GM19452 (cell line): Measurements from ENCODE around the gene FAM72D.
A peak's percentile ranks its signal among the peaks of the same experiment; 100 is the strongest.
"Not testable (repeated sequence)": the region's sequence is repeated elsewhere in the genome, so short reads cannot be mapped to it uniquely, and the experiment has no call there.

Source experiments
- ATAC-seq: cut with Tn5 transposase; IDR thresholded peaks from one replicate; pipeline ENCODE4 v1.9.1; 2021; ENCODE audit not compliant: unreplicated experiment

The FAM72D gene

GRCh38 chr1:145082483-145083255 lies 13.1 kb upstream of the FAM72D start:
- ATAC-seq: not testable (repeated sequence)

- not testable (repeated sequence) for ATAC-seq
Observed at GRCh38 chr1:145093517-145094149, 2.1 kb upstream of the FAM72D start.

GRCh38 chr1:145094655-145095211 lies 1.0 kb upstream of the FAM72D start:
- ATAC-seq: peak; percentile 6

GRCh38 chr1:145101725-145102124 lies 6.0 kb downstream of the FAM72D start:
- not testable (repeated sequence) for ATAC-seq

- not testable (repeated sequence) for ATAC-seq
Observed at GRCh38 chr1:145103294-145103693, 7.5 kb downstream of the FAM72D start.

- ATAC-seq: not testable (repeated sequence)
Observed at GRCh38 chr1:145111674-145112073, 15.9 kb downstream of the FAM72D start.

- ATAC-seq: not testable (repeated sequence)
Observed at GRCh38 chr1:145112703-145113102, 16.9 kb downstream of the FAM72D start.

- not testable (repeated sequence) for ATAC-seq
Observed at GRCh38 chr1:145114560-145115057, 18.8 kb downstream of the FAM72D start.

GRCh38 chr1:145115587-145116493 lies 20.1 kb downstream of the FAM72D start:
- not testable (repeated sequence) for ATAC-seq

GRCh38 chr1:145119842-145120241 lies 24.1 kb downstream of the FAM72D start:
- not testable (repeated sequence) for ATAC-seq

- ATAC-seq: not testable (repeated sequence)
Observed at GRCh38 chr1:145122344-145123061, 26.7 kb downstream of the FAM72D start.

GRCh38 chr1:145123062-145123395 lies 27.3 kb downstream of the FAM72D start:
- ATAC-seq: not testable (repeated sequence)

GRCh38 chr1:145123992-145124641 lies 28.3 kb downstream of the FAM72D start:
- not testable (repeated sequence) for ATAC-seq

- not testable (repeated sequence) for ATAC-seq
Observed at GRCh38 chr1:145125112-145125511, 29.3 kb downstream of the FAM72D start.

- not testable (repeated sequence) for ATAC-seq
Observed at GRCh38 chr1:145127144-145127543, 31.4 kb downstream of the FAM72D start.

GRCh38 chr1:145128697-145129469 lies 33.1 kb downstream of the FAM72D start:
- not testable (repeated sequence) for ATAC-seq

- not testable (repeated sequence) for ATAC-seq
Observed at GRCh38 chr1:145134476-145134875, 38.7 kb downstream of the FAM72D start.

GRCh38 chr1:145140549-145140948 lies 44.8 kb downstream of the FAM72D start:
- not testable (repeated sequence) for ATAC-seq
